Measurements from ENCODE around the gene PRIM1.
"Not testable (repeated sequence)": the region's sequence is repeated elsewhere in the genome, so short reads cannot be mapped to it uniquely, and the experiment has no call there.

The PRIM1 gene

GRCh38 chr12:56716458-56716857 is 35.7 kb downstream of the PRIM1 start:
- DNase-seq = no peak

DNA sequence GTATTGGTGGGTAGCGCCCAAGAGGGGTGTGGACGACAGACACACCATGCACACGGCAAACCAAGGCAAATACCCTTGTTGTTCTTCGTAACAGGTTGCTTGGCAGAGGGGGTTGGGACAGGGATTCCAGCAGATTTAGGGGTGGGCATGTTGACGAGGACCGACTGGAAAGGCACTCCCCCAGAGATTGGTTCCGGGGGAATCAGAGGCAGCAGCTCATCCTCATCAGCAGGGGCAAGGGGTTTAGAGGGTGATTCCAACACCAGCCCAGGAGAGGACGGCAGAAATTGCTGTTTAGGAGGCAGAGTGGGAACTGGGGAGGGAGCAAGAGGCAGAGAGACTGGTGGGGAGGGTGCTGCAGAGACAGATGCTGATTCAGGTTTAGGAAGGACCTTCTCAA is 36.3 kb downstream of the PRIM1 start:
- DNase-seq = no peak

GRCh38 chr12:56714431-56714929 is 37.6 kb downstream of the PRIM1 start:
- no peak for DNase-seq

DNA sequence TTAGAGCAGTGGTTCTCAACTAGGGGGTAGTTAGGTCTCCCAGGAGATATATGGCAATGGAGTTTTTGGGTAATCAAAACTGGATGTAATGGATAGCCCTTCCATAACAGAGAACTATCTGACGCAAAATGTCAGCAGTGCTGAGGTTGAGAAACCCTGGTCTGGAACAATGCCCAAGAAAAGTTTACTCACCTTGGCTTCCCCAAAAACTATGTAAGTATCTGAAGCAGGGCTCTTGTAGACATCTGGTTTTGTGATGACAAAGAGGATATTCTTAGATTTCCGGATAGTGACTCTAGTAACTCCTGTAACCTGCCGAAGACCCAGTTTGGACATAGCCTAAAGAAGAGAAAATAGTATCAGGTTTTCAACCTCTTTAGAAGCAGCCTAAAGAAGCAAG is 38.8 kb downstream of the PRIM1 start:
- no peak for DNase-seq

DNA sequence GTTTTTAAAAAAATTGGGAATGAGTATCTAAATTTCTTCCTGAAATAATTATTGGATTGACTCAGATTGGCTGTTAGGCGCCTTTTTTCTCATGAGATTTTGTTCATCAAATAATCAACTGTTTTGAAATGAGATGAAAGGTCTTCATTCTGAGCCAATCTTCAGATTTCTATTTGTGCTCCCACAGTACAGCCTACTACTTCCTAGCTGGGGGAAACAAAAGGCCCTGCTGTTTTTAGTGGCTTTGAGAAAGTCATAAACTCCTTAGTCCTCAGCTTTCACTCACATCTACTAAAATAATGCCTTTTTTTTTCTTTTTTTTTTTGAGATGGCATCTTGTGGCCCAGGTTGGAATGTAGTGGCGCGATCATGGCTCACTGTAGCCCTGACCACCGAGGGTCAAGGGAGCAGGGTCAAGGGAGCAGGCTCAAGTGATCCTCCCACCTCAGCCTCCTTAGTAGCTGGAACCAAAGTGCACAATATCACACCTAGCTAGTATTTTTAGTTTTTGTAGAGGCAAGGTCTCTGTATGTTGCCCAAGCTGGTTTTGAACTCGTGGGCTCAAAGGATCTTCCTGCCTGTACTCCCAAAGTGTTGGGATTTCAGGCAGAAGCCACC is 42.3 kb downstream of the PRIM1 start:
- DNase-seq = no peak

DNA sequence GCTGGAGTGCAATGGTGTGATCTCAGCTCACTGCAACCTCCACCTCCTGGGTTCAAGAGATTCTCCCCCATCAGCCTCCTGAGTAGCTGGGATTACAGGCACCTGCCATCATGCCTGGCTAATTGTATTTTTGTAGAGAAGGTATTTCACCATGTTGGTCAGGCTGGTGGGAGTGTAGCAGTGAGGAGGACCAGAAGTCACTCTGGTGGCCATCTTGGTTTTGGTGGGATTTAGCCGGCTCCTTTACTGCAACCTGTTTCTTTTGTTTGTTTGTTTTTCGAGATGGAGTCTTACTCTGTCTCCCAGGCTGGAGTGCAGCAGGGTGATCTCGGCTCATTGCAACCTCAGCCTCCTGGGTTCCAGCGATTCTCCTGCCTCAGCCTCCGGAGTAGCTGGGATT is 47.6 kb downstream of the PRIM1 start:
- DNase-seq = not testable (repeated sequence)

DNA sequence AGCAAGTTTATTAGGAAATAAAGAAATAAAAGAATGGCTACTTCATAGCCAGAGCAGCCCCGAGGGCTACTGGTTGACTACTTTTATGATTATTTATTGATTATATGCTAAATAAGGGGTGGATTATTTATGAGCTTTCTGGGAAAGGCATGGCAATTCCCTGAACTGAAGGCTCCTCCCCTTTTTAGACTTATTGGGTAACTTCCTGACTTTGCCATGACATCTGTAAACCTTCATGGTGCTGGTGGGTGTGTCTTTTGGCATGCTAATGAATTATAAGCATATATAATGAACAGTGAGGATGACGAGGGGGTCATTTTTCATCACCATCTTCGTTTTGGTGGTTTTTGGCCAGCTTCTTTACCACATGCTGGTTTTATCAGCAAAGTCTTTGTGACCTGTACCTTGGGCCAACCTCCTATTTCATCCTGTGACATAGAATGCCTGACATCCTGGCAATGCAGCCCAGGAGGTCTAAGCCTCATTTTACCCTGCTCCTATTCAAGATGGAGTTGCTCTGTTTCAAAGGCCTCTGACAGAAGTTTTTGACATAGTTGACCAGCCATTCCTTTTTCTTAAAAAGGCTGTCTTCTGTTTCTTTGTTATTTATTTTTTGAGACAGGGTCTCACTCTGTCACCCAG is 53.0 kb downstream of the PRIM1 start:
- no peak for DNase-seq

- DNase-seq = no peak
Measured at GRCh38 chr12:56695327-56696101, 56.6 kb downstream of the PRIM1 start.

GRCh38 chr12:56694161-56694560 is 58.0 kb downstream of the PRIM1 start:
- DNase-seq = no peak

DNA sequence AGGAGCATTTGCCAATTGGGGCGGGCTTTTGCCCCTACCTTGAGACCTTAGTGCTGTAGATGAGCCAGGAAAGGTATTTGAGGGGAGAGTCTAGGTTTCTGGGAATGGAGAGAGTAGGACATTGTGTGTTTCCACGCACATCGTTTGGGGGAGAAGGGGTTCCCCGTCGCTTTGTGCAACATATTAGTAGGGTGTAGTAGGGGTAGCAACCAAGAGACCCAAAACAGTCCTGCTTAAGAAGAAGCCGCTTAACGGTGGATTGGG is 63.3 kb downstream of the PRIM1 start:
- no peak for DNase-seq

DNA sequence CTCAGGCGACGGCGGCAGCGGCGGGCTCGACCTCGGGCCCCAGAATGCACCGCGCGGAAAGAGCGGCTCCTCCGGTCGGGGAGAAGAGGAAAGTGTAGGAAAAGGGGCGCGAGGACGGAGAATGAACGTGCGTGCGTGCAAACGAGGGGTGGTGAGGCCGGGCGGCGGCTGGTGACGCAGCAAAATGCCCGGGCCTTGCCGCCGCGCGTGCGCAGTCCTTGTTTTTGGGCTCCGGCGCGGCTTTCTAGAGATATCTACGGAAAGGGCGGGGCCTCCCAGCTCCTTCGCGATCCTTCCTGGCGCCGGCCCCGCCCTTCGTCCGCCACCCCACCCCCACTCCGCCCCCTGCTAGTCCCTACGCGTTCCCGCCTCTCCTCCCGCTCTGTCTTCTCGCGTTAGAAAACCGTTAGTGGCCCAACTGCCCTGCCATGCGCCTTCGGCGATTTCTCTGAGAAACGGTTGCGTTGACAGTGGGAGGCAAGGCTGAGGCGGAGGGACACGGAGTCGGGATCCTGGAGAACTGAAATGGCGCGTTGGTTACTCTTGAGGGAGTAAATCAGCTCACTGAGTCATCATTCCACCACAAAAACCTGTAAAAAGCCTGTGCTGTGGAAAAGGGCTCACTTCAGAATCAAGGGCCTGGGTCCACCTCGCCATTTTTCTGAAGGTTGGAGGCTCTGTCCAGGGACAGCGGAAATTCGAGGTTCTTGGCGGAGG is 63.8 kb downstream of the PRIM1 start, which contains the start of gene PTGES3:
PTGES3 (minus strand) TSS at position 156 of the 717 bp plus-strand sequence. CDS start 285 bp downstream, outside the sequence.
- DNase-seq = peak; percentile 48

DNA sequence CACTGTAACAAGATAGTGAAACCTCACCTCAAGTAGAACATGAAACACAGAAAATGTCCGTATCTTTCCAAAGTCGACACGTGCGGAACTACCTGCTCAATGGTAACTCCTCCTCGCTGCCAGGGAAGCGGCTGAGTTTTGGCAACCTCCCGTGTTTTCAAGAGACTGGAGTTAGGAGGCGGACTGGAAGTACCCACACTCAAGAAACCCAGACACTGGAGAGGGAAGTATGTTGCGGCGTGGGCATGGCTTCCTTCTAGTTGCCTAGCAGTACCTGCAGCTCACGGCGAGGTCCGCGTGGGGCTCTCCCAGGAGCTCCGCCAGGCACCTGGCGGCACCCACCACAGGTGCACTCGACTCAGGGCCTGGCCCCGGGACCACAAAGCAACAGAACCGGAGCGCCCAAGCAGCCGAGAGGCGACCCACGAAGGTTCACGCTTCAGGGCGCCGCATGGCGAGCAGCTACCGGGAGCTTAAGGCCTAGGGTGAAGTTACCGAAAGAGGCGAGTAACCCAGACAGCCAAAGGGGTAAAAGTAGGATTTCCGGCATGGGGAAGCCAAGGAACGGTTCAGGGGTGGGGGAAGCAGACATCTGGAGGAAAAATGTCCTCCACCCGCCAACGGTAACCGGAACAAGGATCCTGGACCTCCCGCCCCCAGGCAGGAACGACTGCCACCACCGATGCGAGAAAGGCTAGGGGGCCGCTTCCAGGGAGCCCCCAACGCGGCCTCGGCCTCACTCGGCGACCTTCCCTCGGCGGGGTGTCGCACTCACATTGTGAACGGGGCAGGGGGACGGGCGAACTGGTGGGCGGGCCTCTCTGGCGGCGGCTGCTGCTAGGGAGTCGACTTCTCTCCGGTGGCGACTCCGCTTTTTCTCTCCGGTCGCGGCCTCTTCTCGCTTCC is 64.6 kb downstream of the PRIM1 start:
- no peak for DNase-seq

GRCh38 chr12:56684745-56685359 is 67.3 kb downstream of the PRIM1 start:
- no peak for DNase-seq

DNA sequence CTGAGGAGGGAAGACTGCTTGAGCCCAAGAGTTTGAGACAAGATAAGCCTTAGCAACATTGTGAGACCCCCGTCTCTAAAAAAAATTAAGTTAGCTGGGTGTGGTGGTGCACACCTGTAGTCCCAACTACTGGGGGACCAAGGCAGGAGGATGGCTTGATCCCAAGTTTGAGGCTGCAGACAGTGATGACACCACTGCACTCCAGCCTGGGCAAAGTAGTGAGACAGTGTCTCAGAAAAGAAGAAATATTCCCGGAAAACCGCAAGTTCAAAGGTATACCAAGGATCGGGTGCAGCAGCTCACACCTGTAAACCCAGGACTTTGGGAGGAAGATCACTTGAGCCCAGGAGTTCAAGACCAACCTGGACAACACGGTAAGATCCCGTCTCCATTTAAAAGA is 69.8 kb downstream of the PRIM1 start:
- DNase-seq = no peak

All from cortex of kidney (tissue), 1 donor.